Smooth muscle cell (in vitro differentiated cells): ENCODE data around the gene CCDC88B. TPM values are rescaled to one million over a fixed set of nuclear protein-coding genes. Genes with fewer than 3 reads are reported as not detected.

Source experiments
- DNase-seq: peaks from one replicate; lab custom pipeline; 2025; ENCODE audit not compliant: unreplicated experiment; lab: John Stamatoyannopoulos, UW
- H2AFZ ChIP-seq: fragments of 200-600 bp; sonication (generic); 2 replicates; pipeline ENCODE4 v1.6.0; 2016; ENCODE audit warnings: antibody characterized with exemption, low read depth, mild to moderate bottlenecking
- H3F3A ChIP-seq: fragments of 200-600 bp; sonication (generic); 2 replicates; pipeline ENCODE4 v1.6.0; 2017; ENCODE audit warnings: antibody characterized with exemption, low read depth
- H3K27ac ChIP-seq: fragments of 200-600 bp; sonication (generic); 2 replicates; pipeline ENCODE4 v1.5.1; 2016; ENCODE audit warnings: low read depth, mild to moderate bottlenecking
- H3K27me3 ChIP-seq: fragments of 200-600 bp; sonication (generic); 2 replicates; pipeline ENCODE4 v1.6.1; 2016; ENCODE audit warnings: low read depth, mild to moderate bottlenecking
- H3K36me3 ChIP-seq: fragments of 200-600 bp; sonication (generic); 2 replicates; pipeline ENCODE4 v1.5.1; 2016; ENCODE audit warnings: low read depth
- H3K4me1 ChIP-seq: fragments of 200-600 bp; sonication (generic); 2 replicates; pipeline ENCODE4 v1.5.1; 2016; ENCODE audit warnings: low read depth
- H3K4me2 ChIP-seq: fragments of 200-600 bp; sonication (generic); 2 replicates; pipeline ENCODE4 v1.6.0; 2016; ENCODE audit warnings: mild to moderate bottlenecking
- H3K4me3 ChIP-seq: fragments of 200-600 bp; sonication (generic); 2 replicates; pipeline ENCODE4 v1.5.1; 2016; ENCODE audit warnings: mild to moderate bottlenecking
- H3K79me2 ChIP-seq: fragments of 200-600 bp; sonication (generic); 2 replicates; pipeline ENCODE4 v1.6.0; 2016; ENCODE audit warnings: low read depth, mild to moderate bottlenecking
- H3K9ac ChIP-seq: fragments of 200-600 bp; sonication (generic); 2 replicates; pipeline ENCODE4 v1.6.0; 2016; ENCODE audit warnings: low read depth
- H3K9me3 ChIP-seq: fragments of 200-600 bp; sonication (generic); replicated peaks from 2 replicates; pipeline ENCODE4 v1.5.1; 2016; ENCODE audit warnings: low read depth
- H4K20me1 ChIP-seq: fragments of 200-600 bp; sonication (generic); 2 replicates; pipeline ENCODE4 v1.6.0; 2016; ENCODE audit warnings: low read depth
- WGBS: methylation state at CpG from one replicate; pipeline ENCODE4 v1.1.7; 2016; ENCODE audit warnings: low lambda C conversion rate; 5-methylcytosine and 5-hydroxymethylcytosine counted together
- polyA plus RNA-seq: library from polyadenylated mRNA; unstranded; fragments of >200 nt; fragmentation: Nextera tagmentation; extraction: Ambion mirVana; gene quantifications from 2 replicates; pipeline ENCODE4 v1.2.1, GENCODE V29; 2016
- total RNA-seq: library from RNA; depleted of rRNA; stranded (reverse); fragments of >200 nt; gene quantifications from 2 replicates; pipeline ENCODE4 v1.2.3, GENCODE V29; 2014
- TF ChIP-seq, protein P1 (sequence below): fragments of 200-600 bp; sonication (generic); IDR thresholded peaks from 2 replicates; pipeline ENCODE4 v1.5.1; 2017; ENCODE audit warnings: borderline replicate concordance, mild to moderate bottlenecking, antibody characterized with exemption; ENCODE audit not compliant: insufficient read depth, poor library complexity, severe bottlenecking

The CCDC88B gene
- total and polyA plus RNA-seq, 2 experiments from 2014 or later = 0.22 to 2.2 TPM

DNA sequence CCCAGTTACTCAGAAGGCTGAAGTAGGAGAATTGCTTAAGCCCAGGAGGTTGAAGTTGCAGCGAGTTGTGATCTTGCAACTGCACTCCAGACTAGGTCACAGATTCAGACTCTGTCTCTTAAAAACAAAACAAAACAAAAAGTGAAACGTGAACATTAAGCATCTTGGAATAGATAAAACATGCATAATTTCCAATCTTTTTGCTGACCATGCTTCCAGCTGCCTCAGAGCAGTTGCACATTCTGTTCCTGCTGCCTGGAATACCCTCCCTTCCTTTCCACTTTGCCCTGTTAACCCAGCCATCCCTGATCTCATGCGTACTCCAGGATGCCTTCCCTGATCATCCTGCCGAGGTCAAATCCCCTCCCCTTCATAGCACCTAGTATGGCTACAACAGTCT is 718 bp upstream of the CCDC88B start:
- Histone ChIP-seq H3K4me1 (peaks cover 7% of the 10 kb centered on the region), H3K27ac (no peak overlapping the region), H3K4me2 (no peak overlapping the region), H2AFZ (no peak overlapping the region), H4K20me1 (no peaks in the 10 kb centered on the region), H3K9me3 (no peaks in the 10 kb centered on the region), H3F3A (no peaks in the 10 kb centered on the region), H3K4me3 (no peak overlapping the region), H3K79me2 (no peaks in the 10 kb centered on the region), H3K36me3 (no peaks in the 10 kb centered on the region), H3K27me3 (no peaks in the 10 kb centered on the region), H3K9ac (no peak overlapping the region)
- TF ChIP-seq, protein P1, sequence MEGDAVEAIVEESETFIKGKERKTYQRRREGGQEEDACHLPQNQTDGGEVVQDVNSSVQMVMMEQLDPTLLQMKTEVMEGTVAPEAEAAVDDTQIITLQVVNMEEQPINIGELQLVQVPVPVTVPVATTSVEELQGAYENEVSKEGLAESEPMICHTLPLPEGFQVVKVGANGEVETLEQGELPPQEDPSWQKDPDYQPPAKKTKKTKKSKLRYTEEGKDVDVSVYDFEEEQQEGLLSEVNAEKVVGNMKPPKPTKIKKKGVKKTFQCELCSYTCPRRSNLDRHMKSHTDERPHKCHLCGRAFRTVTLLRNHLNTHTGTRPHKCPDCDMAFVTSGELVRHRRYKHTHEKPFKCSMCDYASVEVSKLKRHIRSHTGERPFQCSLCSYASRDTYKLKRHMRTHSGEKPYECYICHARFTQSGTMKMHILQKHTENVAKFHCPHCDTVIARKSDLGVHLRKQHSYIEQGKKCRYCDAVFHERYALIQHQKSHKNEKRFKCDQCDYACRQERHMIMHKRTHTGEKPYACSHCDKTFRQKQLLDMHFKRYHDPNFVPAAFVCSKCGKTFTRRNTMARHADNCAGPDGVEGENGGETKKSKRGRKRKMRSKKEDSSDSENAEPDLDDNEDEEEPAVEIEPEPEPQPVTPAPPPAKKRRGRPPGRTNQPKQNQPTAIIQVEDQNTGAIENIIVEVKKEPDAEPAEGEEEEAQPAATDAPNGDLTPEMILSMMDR = no peak
- WGBS = 85% methylated on average over 4 of the region's 4 CpGs
- no peak for DNase-seq

- no peaks in the 10 kb centered on the region for H3K27me3 ChIP-seq
- TF ChIP-seq, protein P1 = peak; percentile 16
- no peak overlapping the region for H3K27ac ChIP-seq
- no peak overlapping the region for H2AFZ ChIP-seq
- 30% methylated on average over 24 of the region's 33 CpGs for WGBS
- H3K4me3 ChIP-seq = no peak overlapping the region
- no peak overlapping the region for H3K4me2 ChIP-seq
- peaks cover 7% of the 10 kb centered on the region for H3K4me1 ChIP-seq
- no peaks in the 10 kb centered on the region for H3K79me2 ChIP-seq
- no peaks in the 10 kb centered on the region for H3K36me3 ChIP-seq
- no peaks in the 10 kb centered on the region for H3F3A ChIP-seq
- H4K20me1 ChIP-seq = no peaks in the 10 kb centered on the region
- no peaks in the 10 kb centered on the region for H3K9me3 ChIP-seq
- DNase-seq = no peak
- H3K9ac ChIP-seq = no peak overlapping the region
These were observed 799 bp downstream of the CCDC88B start for GRCh38 chr11:64340671-64341335.

GRCh38 chr11:64341429-64341828 is 1.4 kb downstream of the CCDC88B start:
- H3K4me1 ChIP-seq = peaks cover 7% of the 10 kb centered on the region
- H3K36me3 ChIP-seq = no peaks in the 10 kb centered on the region
- H3K9ac ChIP-seq = no peak overlapping the region
- no peaks in the 10 kb centered on the region for H3F3A ChIP-seq
- TF ChIP-seq, protein P1 = no peak
- H3K9me3 ChIP-seq = no peaks in the 10 kb centered on the region
- H3K79me2 ChIP-seq = no peaks in the 10 kb centered on the region
- no peaks in the 10 kb centered on the region for H3K27me3 ChIP-seq
- H4K20me1 ChIP-seq = no peaks in the 10 kb centered on the region
- no peak overlapping the region for H3K4me3 ChIP-seq
- no peak for DNase-seq
- H3K27ac ChIP-seq = no peak overlapping the region
- no peak overlapping the region for H3K4me2 ChIP-seq
- no peak overlapping the region for H2AFZ ChIP-seq
- 87% methylated on average over 19 of the region's 21 CpGs for WGBS
